Loucy (cell line): Measurements from ENCODE around the gene TTC21B.

Experiments
- H2AFZ ChIP-seq: fragments of 200-600 bp; sonication (generic); 2 replicates; pipeline ENCODE4 v1.6.0; 2016; ENCODE audit warnings: antibody characterized with exemption, mild to moderate bottlenecking, low read length, moderate library complexity
- H3F3A ChIP-seq: fragments of 200-600 bp; 2 replicates; pipeline ENCODE4 v1.6.0; 2016; ENCODE audit warnings: antibody characterized with exemption, low read depth, mild to moderate bottlenecking
- H3K27me3 ChIP-seq: fragments of 200-600 bp; sonication (generic); 2 replicates; pipeline ENCODE4 v1.6.1; 2014; ENCODE audit warnings: low read length, mild to moderate bottlenecking; ENCODE audit not compliant: insufficient read depth, poor library complexity, severe bottlenecking
- H3K36me3 ChIP-seq: fragments of 200-600 bp; sonication (generic); 2 replicates; pipeline ENCODE4 v1.6.1; 2016; ENCODE audit warnings: low read length; ENCODE audit not compliant: insufficient read depth
- H3K4me1 ChIP-seq: fragments of 200-600 bp; sonication (generic); 2 replicates; pipeline ENCODE4 v1.5.1; 2014; ENCODE audit warnings: low read length, mild to moderate bottlenecking; ENCODE audit not compliant: insufficient read depth, poor library complexity, severe bottlenecking
- H3K4me2 ChIP-seq: fragments of 200-600 bp; sonication (generic); 2 replicates; pipeline ENCODE4 v1.6.0; 2014; ENCODE audit warnings: antibody characterized with exemption, low read length, low read depth, mild to moderate bottlenecking; ENCODE audit not compliant: poor library complexity, severe bottlenecking
- H3K4me3 ChIP-seq: fragments of 200-600 bp; sonication (generic); 2 replicates; pipeline ENCODE4 v1.5.1; 2014; ENCODE audit warnings: low read length, mild to moderate bottlenecking, mixed read lengths; ENCODE audit not compliant: poor library complexity, severe bottlenecking
- H3K79me2 ChIP-seq: fragments of 200-600 bp; sonication (generic); 2 replicates; pipeline ENCODE4 v1.6.1; 2014; ENCODE audit warnings: low read length; ENCODE audit not compliant: insufficient read depth
- H3K9ac ChIP-seq: fragments of 200-600 bp; sonication (generic); 2 replicates; pipeline ENCODE4 v1.6.0; 2014; ENCODE audit warnings: mild to moderate bottlenecking, low read depth, low read length, moderate library complexity; ENCODE audit not compliant: poor library complexity, severe bottlenecking
- H3K9me2 ChIP-seq: fragments of 200-600 bp; sonication (generic); replicated peaks from 2 replicates; pipeline ENCODE4 v1.6.1; 2016; ENCODE audit warnings: low read depth, low read length, mixed read lengths
- H3K9me3 ChIP-seq: fragments of 200-600 bp; sonication (generic); 2 replicates; pipeline ENCODE4 v1.6.1; 2014; ENCODE audit warnings: mild to moderate bottlenecking, antibody characterized with exemption, low read length, low read depth; ENCODE audit not compliant: insufficient read depth
- H4K20me1 ChIP-seq: fragments of 200-600 bp; sonication (generic); 2 replicates; pipeline ENCODE4 v1.6.0; 2014; ENCODE audit warnings: antibody characterized with exemption, low read length, mild to moderate bottlenecking; ENCODE audit not compliant: insufficient read depth, poor library complexity, severe bottlenecking
- EZH2phosphoT487 ChIP-seq: fragments of 200-600 bp; IDR thresholded peaks from 2 replicates; pipeline ENCODE4 v1.6.1; 2018; ENCODE audit warnings: antibody characterized with exemption, mild to moderate bottlenecking, moderate library complexity, borderline replicate concordance
- TF ChIP-seq, protein P1 (sequence below): fragments of 200-600 bp; sonication (generic); conservative IDR thresholded peaks from 2 replicates; pipeline ENCODE4 v1.5.1; 2014; ENCODE audit warnings: mild to moderate bottlenecking, antibody characterized with exemption, low read length

TTC21B gene

DNA sequence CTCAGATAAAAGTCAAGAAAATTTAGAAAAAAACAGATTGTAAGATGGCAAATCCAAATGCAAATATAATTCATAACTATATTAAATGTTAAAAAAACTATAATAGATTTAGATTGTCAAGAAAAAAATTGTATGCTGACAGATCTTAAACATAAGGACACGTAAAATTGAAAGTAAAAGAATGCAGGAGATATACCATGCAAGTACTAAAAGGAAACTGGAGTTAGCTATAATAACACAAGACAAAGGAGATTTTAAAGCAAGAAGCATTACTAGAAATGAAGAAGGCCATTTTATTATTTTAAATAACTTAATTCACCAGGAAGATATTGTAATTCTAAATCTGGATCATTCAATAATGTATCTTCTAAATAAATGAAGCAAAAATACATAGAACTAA is 48.3 kb downstream of the TTC21B start:
- no peak overlapping the region for H3K4me2 ChIP-seq

DNA sequence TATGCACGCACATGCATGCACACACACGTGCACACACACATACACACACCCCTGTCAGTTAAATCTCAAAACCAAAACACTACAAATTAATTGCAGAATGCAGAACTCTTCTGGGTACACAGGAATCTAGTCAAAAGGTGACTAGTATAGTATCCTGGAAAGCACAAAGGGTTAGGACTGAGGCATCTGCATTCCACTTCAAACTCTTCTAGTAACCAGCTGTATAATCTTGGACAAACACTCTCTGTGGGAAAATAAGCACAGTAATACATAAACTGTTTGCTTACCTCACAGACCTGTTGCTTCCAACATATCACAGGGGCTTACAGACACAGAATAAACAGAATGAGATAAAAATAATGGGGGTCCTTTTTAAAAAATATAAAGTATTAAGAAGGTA is 49.1 kb downstream of the TTC21B start:
- no peaks in the 10 kb centered on the region for H3K9me3 ChIP-seq
- no peak overlapping the region for H3K4me2 ChIP-seq
- H2AFZ ChIP-seq = no peak overlapping the region
- H3K79me2 ChIP-seq = no peaks in the 10 kb centered on the region
- H3F3A ChIP-seq = no peaks in the 10 kb centered on the region
- H3K36me3 ChIP-seq = peaks cover 21% of the 10 kb centered on the region; the same call in 1 of the 2 replicates
- no peaks in the 10 kb centered on the region for H3K27me3 ChIP-seq
- H3K9me2 ChIP-seq = no peaks in the 10 kb centered on the region
- no peaks in the 10 kb centered on the region for H4K20me1 ChIP-seq
- TF ChIP-seq, protein P1, sequence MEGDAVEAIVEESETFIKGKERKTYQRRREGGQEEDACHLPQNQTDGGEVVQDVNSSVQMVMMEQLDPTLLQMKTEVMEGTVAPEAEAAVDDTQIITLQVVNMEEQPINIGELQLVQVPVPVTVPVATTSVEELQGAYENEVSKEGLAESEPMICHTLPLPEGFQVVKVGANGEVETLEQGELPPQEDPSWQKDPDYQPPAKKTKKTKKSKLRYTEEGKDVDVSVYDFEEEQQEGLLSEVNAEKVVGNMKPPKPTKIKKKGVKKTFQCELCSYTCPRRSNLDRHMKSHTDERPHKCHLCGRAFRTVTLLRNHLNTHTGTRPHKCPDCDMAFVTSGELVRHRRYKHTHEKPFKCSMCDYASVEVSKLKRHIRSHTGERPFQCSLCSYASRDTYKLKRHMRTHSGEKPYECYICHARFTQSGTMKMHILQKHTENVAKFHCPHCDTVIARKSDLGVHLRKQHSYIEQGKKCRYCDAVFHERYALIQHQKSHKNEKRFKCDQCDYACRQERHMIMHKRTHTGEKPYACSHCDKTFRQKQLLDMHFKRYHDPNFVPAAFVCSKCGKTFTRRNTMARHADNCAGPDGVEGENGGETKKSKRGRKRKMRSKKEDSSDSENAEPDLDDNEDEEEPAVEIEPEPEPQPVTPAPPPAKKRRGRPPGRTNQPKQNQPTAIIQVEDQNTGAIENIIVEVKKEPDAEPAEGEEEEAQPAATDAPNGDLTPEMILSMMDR = no peak
- no peak for TF ChIP-seq EZH2phosphoT487
- H3K9ac ChIP-seq = no peak overlapping the region
- peaks cover 9% of the 10 kb centered on the region for H3K4me1 ChIP-seq
- no peak overlapping the region for H3K4me3 ChIP-seq

More for the DNA sequence above, 48.3 kb downstream of the TTC21B start:
- Histone ChIP-seq H3K27me3 (no peaks in the 10 kb centered on the region), H3K4me1 (peaks cover 9% of the 10 kb centered on the region), H3K9me2 (no peaks in the 10 kb centered on the region), H3K9me3 (no peaks in the 10 kb centered on the region), H3F3A (no peaks in the 10 kb centered on the region), H4K20me1 (no peaks in the 10 kb centered on the region), H3K79me2 (no peaks in the 10 kb centered on the region), H2AFZ (no peak overlapping the region), H3K36me3 (peaks cover 18% of the 10 kb centered on the region; the same call in 1 of the 2 replicates), H3K9ac (no peak overlapping the region), H3K4me3 (no peak overlapping the region)
- TF ChIP-seq EZH2phosphoT487 = no peak
- TF ChIP-seq, protein P1 = no peak

- no peak for TF ChIP-seq EZH2phosphoT487
- TF ChIP-seq, protein P1 = no peak
- peaks cover 31% of the 10 kb centered on the region; the same call in 1 of the 2 replicates for H3K36me3 ChIP-seq
- H3K4me2 ChIP-seq = peak overlapping the region; percentile 78
- H3K4me3 ChIP-seq = peak overlapping the region; percentile 59
- H3K9me2 ChIP-seq = no peaks in the 10 kb centered on the region
- H3K79me2 ChIP-seq = no peaks in the 10 kb centered on the region
- H4K20me1 ChIP-seq = no peaks in the 10 kb centered on the region
- no peak overlapping the region for H3K9ac ChIP-seq
- H3F3A ChIP-seq = no peaks in the 10 kb centered on the region
- H2AFZ ChIP-seq = no peak overlapping the region
- no peaks in the 10 kb centered on the region for H3K9me3 ChIP-seq
- peaks cover 9% of the 10 kb centered on the region for H3K4me1 ChIP-seq
- no peaks in the 10 kb centered on the region for H3K27me3 ChIP-seq
Observed at GRCh38 chr2:165903406-165903805, 50.2 kb downstream of the TTC21B start.
